DND-41 (cell line): ENCODE measurements around the gene ZBTB18.

Experiments used
- ATAC-seq: fragments of 200-7000 bp; cut with Tn5 transposase; 3 replicates; pipeline ENCODE4 v1.9.1; 2021; ENCODE audit warnings: low read depth; ENCODE audit not compliant: insufficient read depth
- DNase-seq: peaks from one replicate; pipeline ENCODE4 v3.0.0-alpha.2; 2020
- H2AFZ ChIP-seq: 2 replicates; pipeline ENCODE4 v1.6.0; 2012; ENCODE audit warnings: low read depth, low read length
- H3K27ac ChIP-seq: 2 replicates; pipeline ENCODE4 v1.5.1; 2012; ENCODE audit warnings: low read length, inconsistent platforms
- H3K27me3 ChIP-seq: fragments of 200-600 bp; sonication (generic); 2 replicates; pipeline ENCODE4 v1.6.0; 2012; ENCODE audit warnings: low read length, mild to moderate bottlenecking, inconsistent platforms; ENCODE audit not compliant: insufficient read depth, poor library complexity
- H3K36me3 ChIP-seq: 2 replicates; pipeline ENCODE4 v1.5.1; 2012; ENCODE audit warnings: low read length, inconsistent platforms; ENCODE audit not compliant: insufficient read depth
- H3K4me1 ChIP-seq: 2 replicates; pipeline ENCODE4 v1.5.1; 2012; ENCODE audit warnings: mild to moderate bottlenecking, low read length; ENCODE audit not compliant: insufficient read depth
- H3K4me2 ChIP-seq: 2 replicates; pipeline ENCODE4 v1.6.0; 2012; ENCODE audit warnings: mild to moderate bottlenecking, moderate library complexity, low read length, inconsistent platforms; ENCODE audit not compliant: insufficient read depth
- H3K4me3 ChIP-seq, 2 experiments: fragments of 200-600 bp in 1 of 2; shearing (Covaris generic) in 1 of 2; 2 replicates each; pipeline ENCODE4 v1.5.1; 2012 to 2016; ENCODE audit warnings: inconsistent platforms in 2 of 2, low read length in 2 of 2, mild to moderate bottlenecking in 2 of 2, low read depth in 1 of 2, moderate library complexity in 1 of 2
- H3K79me2 ChIP-seq: 2 replicates; pipeline ENCODE4 v1.6.0; 2012; ENCODE audit warnings: low read length, inconsistent platforms; ENCODE audit not compliant: insufficient read depth
- H3K9ac ChIP-seq: 2 replicates; pipeline ENCODE4 v1.6.0; 2012; ENCODE audit warnings: low read depth, mild to moderate bottlenecking, inconsistent platforms, low read length, moderate library complexity
- H3K9me3 ChIP-seq: 2 replicates; pipeline ENCODE4 v1.5.1; 2012; ENCODE audit warnings: low read length, moderate library complexity, mild to moderate bottlenecking, inconsistent platforms; ENCODE audit not compliant: insufficient read depth, severe bottlenecking
- H4K20me1 ChIP-seq: 2 replicates; pipeline ENCODE4 v1.6.0; 2012; ENCODE audit warnings: low read length; ENCODE audit not compliant: insufficient read depth
- CTCF ChIP-seq: IDR thresholded peaks from 2 replicates; pipeline ENCODE4 v1.5.1; 2012; ENCODE audit warnings: borderline replicate concordance, low read length, moderate library complexity, mild to moderate bottlenecking; ENCODE audit not compliant: poor library complexity, severe bottlenecking; ENCODE audit errors: extremely low read depth
- EZH2 ChIP-seq: IDR thresholded peaks from 3 replicates; pipeline ENCODE4 v1.6.1; 2012; ENCODE audit warnings: borderline replicate concordance, low read depth, mild to moderate bottlenecking, moderate library complexity, low read length, inconsistent platforms; ENCODE audit not compliant: severe bottlenecking

Gene ZBTB18

DNA sequence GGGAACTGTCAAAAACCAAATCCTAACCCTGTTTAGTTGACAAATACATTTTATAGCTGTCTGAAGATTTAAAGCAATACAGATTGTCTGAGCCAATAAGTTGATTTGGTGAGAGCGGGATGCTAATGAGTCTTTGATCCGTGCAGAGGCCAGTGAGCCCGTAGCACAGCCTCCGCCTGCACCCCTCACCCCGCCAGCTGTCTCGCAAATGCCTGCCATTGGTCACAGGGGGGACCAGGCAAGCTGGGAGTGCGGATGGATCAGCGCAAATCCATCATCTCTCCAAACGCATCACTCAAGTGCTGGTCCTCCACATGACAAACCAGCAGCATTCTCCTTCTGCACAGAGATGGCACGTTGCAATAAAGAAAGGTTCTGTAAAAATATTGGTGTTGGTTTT is 51.0 kb downstream of the ZBTB18 start:
- Histone ChIP-seq H4K20me1 (no peaks in the 10 kb centered on the region), H3K9me3 (no peaks in the 10 kb centered on the region), H3K79me2 (no peaks in the 10 kb centered on the region), H3K4me1 (peaks cover 7% of the 10 kb centered on the region), H3K9ac (no peak overlapping the region), H3K36me3 (no peaks in the 10 kb centered on the region), H2AFZ (no peak overlapping the region), H3K27ac (no peak overlapping the region), H3K4me2 (no peak overlapping the region), H3K27me3 (peaks cover 12% of the 10 kb centered on the region), H3K4me3 (no peak overlapping the region)
- DNase-seq: no peak
- TF ChIP-seq CTCF (no peak), EZH2 (no peak)
- ATAC-seq: no peak

DNA sequence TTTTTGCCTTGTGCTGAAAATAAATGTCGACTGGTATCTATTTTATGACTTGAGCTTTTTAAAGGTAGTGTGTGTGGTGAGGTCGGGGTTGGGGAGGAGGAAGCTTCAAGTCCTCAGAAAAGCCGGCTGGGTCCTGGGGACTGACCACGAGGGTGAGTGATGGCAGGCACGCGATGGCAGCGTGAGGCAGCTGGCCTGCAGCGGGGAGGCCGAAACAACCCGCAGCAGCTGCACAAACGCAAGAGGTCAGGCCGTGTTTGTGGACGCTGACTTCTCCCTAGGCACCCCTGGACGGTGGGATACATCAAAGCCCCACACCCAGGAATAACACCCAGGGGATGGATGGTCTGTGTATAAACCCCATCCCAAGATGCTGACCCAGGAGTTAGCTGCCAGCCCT is 51.4 kb downstream of the ZBTB18 start:
- Histone ChIP-seq H2AFZ (no peak overlapping the region), H3K4me2 (no peak overlapping the region), H3K9ac (no peak overlapping the region), H3K9me3 (no peaks in the 10 kb centered on the region), H3K4me1 (peaks cover 7% of the 10 kb centered on the region), H3K36me3 (no peaks in the 10 kb centered on the region), H3K4me3 (no peak overlapping the region), H3K27me3 (peaks cover 12% of the 10 kb centered on the region), H4K20me1 (no peaks in the 10 kb centered on the region), H3K27ac (no peak overlapping the region), H3K79me2 (no peaks in the 10 kb centered on the region)
- TF ChIP-seq CTCF (no peak), EZH2 (no peak)
- DNase-seq (no peak), ATAC-seq (no peak)

- DNase-seq (no peak), ATAC-seq (no peak)
- no peak overlapping the region for H3K4me2 ChIP-seq
- TF ChIP-seq EZH2: no peak
- TF ChIP-seq CTCF: no peak
- H3K4me1 ChIP-seq: peaks cover 7% of the 10 kb centered on the region
- peaks cover 9% of the 10 kb centered on the region for H3K27me3 ChIP-seq
- no peak overlapping the region for H3K27ac ChIP-seq
- H2AFZ ChIP-seq: no peak overlapping the region
- H4K20me1 ChIP-seq: no peaks in the 10 kb centered on the region
- H3K9ac ChIP-seq: no peak overlapping the region
- no peak overlapping the region for H3K4me3 ChIP-seq
- H3K9me3 ChIP-seq: no peaks in the 10 kb centered on the region
- no peaks in the 10 kb centered on the region for H3K79me2 ChIP-seq
- no peaks in the 10 kb centered on the region for H3K36me3 ChIP-seq
Measured at GRCh38 chr1:244104309-244105060, 53.4 kb downstream of the ZBTB18 start.

- TF ChIP-seq CTCF: no peak
- TF ChIP-seq EZH2: no peak
- H4K20me1 ChIP-seq: no peaks in the 10 kb centered on the region
- H3K9ac ChIP-seq: no peak overlapping the region
- H3K36me3 ChIP-seq: no peaks in the 10 kb centered on the region
- H3K27ac ChIP-seq: no peak overlapping the region
- no peaks in the 10 kb centered on the region for H3K79me2 ChIP-seq
- no peaks in the 10 kb centered on the region for H3K9me3 ChIP-seq
- ATAC-seq (no peak), DNase-seq (no peak)
- no peak overlapping the region for H2AFZ ChIP-seq
- H3K4me1 ChIP-seq: peaks cover under 1% of the 10 kb centered on the region; the same call in 1 of the 2 replicates
- no peak overlapping the region for H3K4me2 ChIP-seq
- no peak overlapping the region for H3K4me3 ChIP-seq
- H3K27me3 ChIP-seq: peaks cover 10% of the 10 kb centered on the region
Measured at GRCh38 chr1:244106176-244106575, 55.1 kb downstream of the ZBTB18 start.
